Measurements from ENCODE around the gene PNPLA5. TPM values are rescaled to one million over a fixed set of nuclear protein-coding genes. Genes with fewer than 3 reads are reported as not detected.
"Not testable (repeated sequence)": the region's sequence is repeated elsewhere in the genome, so short reads cannot be mapped to it uniquely, and the experiment has no call there.

Gene PNPLA5
- total RNA-seq (2014; rRNA removed): 0.23 and 0.45 TPM in 2 replicates
- 0.04 TPM for polyA plus RNA-seq (2012)

GRCh38 chr22:43891360-43892182 is at the start of gene PNPLA5:
Gene PNPLA5, minus strand, starts transcription at chr22:43892013. Its CDS starts 133 bp downstream, at chr22:43891880.
- DNase-seq (ENCODE audit: low read depth): no peak

GRCh38 chr22:43941449-43941848 is 49.6 kb upstream of the PNPLA5 start:
- DNase-seq (ENCODE audit: low read depth): no peak

- no peak for DNase-seq (ENCODE audit: low read depth)
Observed at GRCh38 chr22:43931771-43932170, 40.0 kb upstream of the PNPLA5 start.

GRCh38 chr22:43928908-43929307 is 37.1 kb upstream of the PNPLA5 start:
- no peak for DNase-seq (ENCODE audit: low read depth)

GRCh38 chr22:43928468-43928867 is 36.7 kb upstream of the PNPLA5 start:
- no peak for DNase-seq (ENCODE audit: low read depth)

- DNase-seq (ENCODE audit: low read depth): no peak
Observed at GRCh38 chr22:43926349-43926710, 34.5 kb upstream of the PNPLA5 start.

GRCh38 chr22:43925433-43926348 is 33.9 kb upstream of the PNPLA5 start:
- peak; percentile 53 for DNase-seq (ENCODE audit: low read depth)

- no peak for DNase-seq (ENCODE audit: low read depth)
Observed at GRCh38 chr22:43924877-43925276, 33.1 kb upstream of the PNPLA5 start.

- DNase-seq (ENCODE audit: low read depth): peak; percentile 86
Observed at GRCh38 chr22:43923631-43924464, 32.0 kb upstream of the PNPLA5 start, which contains the start of gene PNPLA3. Gene PNPLA3, plus strand, starts transcription at chr22:43923805. Its CDS starts 107 bp downstream, at chr22:43923912.

- no peak for DNase-seq (ENCODE audit: low read depth)
Observed at GRCh38 chr22:43923191-43923590, 31.4 kb upstream of the PNPLA5 start.

- DNase-seq (ENCODE audit: low read depth): peak; percentile 35
Observed at GRCh38 chr22:43922123-43922522, 30.3 kb upstream of the PNPLA5 start.

- DNase-seq (ENCODE audit: low read depth): peak; percentile 95
Observed at GRCh38 chr22:43921370-43921769, 29.6 kb upstream of the PNPLA5 start.

- peak; percentile 86 for DNase-seq (ENCODE audit: low read depth)
Observed at GRCh38 chr22:43919106-43919973, 27.5 kb upstream of the PNPLA5 start.

GRCh38 chr22:43917521-43917920 is 25.7 kb upstream of the PNPLA5 start:
- DNase-seq (ENCODE audit: low read depth): peak; percentile 14

GRCh38 chr22:43911351-43911750 is 19.5 kb upstream of the PNPLA5 start:
- DNase-seq (ENCODE audit: low read depth): no peak

GRCh38 chr22:43910178-43910695 is 18.4 kb upstream of the PNPLA5 start:
- DNase-seq (ENCODE audit: low read depth): peak; percentile 59

- no peak for DNase-seq (ENCODE audit: low read depth)
Observed at GRCh38 chr22:43909708-43910107, 17.9 kb upstream of the PNPLA5 start.

- DNase-seq (ENCODE audit: low read depth): no peak
Observed at GRCh38 chr22:43905681-43906080, 13.9 kb upstream of the PNPLA5 start.

- not testable (repeated sequence) for DNase-seq (ENCODE audit: low read depth)
Observed at GRCh38 chr22:43904412-43904811, 12.6 kb upstream of the PNPLA5 start.

- not testable (repeated sequence) for DNase-seq (ENCODE audit: low read depth)
Observed at GRCh38 chr22:43903033-43903432, 11.2 kb upstream of the PNPLA5 start.
